H1 (cell line): ENCODE data around the gene TGFB2. TPM values are rescaled to one million over a fixed set of nuclear protein-coding genes. Genes with fewer than 3 reads are reported as not detected.

ENCODE experiments used
- CTCF ChIA-PET: fragments of 300-600 bp; sonication (Branson Sonifier 250); formaldehyde crosslinking; loops from one replicate; lab custom pipeline; 2021; ENCODE audit not compliant: partially characterized antibody; lab: Charles Lee
- POLR2A ChIA-PET: fragments of 300-600 bp; sonication (Branson Sonifier 250); formaldehyde crosslinking; loops from one replicate; lab custom pipeline; 2021; ENCODE audit warnings: inconsistent platforms; ENCODE audit not compliant: partially characterized antibody; lab: Charles Lee
- DNase-seq, 2 experiments: peaks; one replicate each; pipeline versions ENCODE4 v3.0.0 to v3.0.0-alpha.2; 2010 to 2022; ENCODE audit warnings: low spot score in 2 of 2, low read depth in 1 of 2, mixed read lengths in 1 of 2
- FAIRE-seq: peaks from 2 replicates; lab custom pipeline; 2011; peaks lifted over from hg19 to GRCh38; lab: Jason Lieb, UNC
- H2AFZ ChIP-seq: 2 replicates; pipeline ENCODE4 v1.8.1; 2012; ENCODE audit warnings: low read length, inconsistent platforms
- H2AK5ac ChIP-seq: 2 replicates; pipeline ENCODE4 v1.6.1; 2013; ENCODE audit warnings: low read depth, low read length
- H2BK120ac ChIP-seq: replicated peaks from 2 replicates; pipeline ENCODE3; 2013; ENCODE audit warnings: low read depth, low read length, inconsistent platforms
- H2BK12ac ChIP-seq: 2 replicates; pipeline ENCODE4 v1.6.1; 2013; ENCODE audit warnings: low read depth, low read length
- H2BK15ac ChIP-seq: 2 replicates; pipeline ENCODE4 v1.6.1; 2013; ENCODE audit warnings: low read length
- H2BK20ac ChIP-seq: 2 replicates; pipeline ENCODE4 v1.6.1; 2013; ENCODE audit warnings: low read length
- H2BK5ac ChIP-seq: 2 replicates; pipeline ENCODE4 v1.6.1; 2013; ENCODE audit warnings: low read depth, low read length
- H3K14ac ChIP-seq: 2 replicates; pipeline ENCODE4 v1.6.1; 2013; ENCODE audit warnings: inconsistent platforms; ENCODE audit not compliant: insufficient read length
- H3K18ac ChIP-seq: 2 replicates; pipeline ENCODE4 v1.6.1; 2013; ENCODE audit warnings: low read length; ENCODE audit errors: extremely low read depth
- H3K23ac ChIP-seq: 2 replicates; pipeline ENCODE4 v1.6.1; 2013; ENCODE audit warnings: inconsistent platforms; ENCODE audit not compliant: insufficient read length
- H3K23me2 ChIP-seq: 2 replicates; pipeline ENCODE4 v1.6.1; 2013; ENCODE audit warnings: low read depth, low read length
- H3K27ac ChIP-seq: 2 replicates; pipeline ENCODE4 v1.6.1; 2011; ENCODE audit warnings: low read depth, low read length, inconsistent platforms
- H3K27me3 ChIP-seq, 4 experiments: replicated peaks in 1 of 4; 1 replicate in 1 of 4; 2 replicates in 3 of 4; pipeline versions ENCODE4 v1.6.1 to v1.8.1; 2011 to 2013; ENCODE audit warnings: low read length in 3 of 4, mild to moderate bottlenecking in 3 of 4, inconsistent platforms in 2 of 4, mixed read lengths in 2 of 4, moderate library complexity in 1 of 4; ENCODE audit not compliant: control insufficient read depth in 3 of 4, insufficient read depth in 3 of 4; ENCODE audit errors: extremely low read depth in 1 of 4
- H3K36me3 ChIP-seq, 4 experiments: 2 replicates each; pipeline versions ENCODE4 v1.6.1 to v1.8.1; 2011 to 2013; ENCODE audit warnings: mild to moderate bottlenecking in 4 of 4, low read length in 3 of 4, moderate library complexity in 2 of 4, control low read depth in 1 of 4, inconsistent platforms in 1 of 4; ENCODE audit not compliant: insufficient read depth in 4 of 4, control insufficient read depth in 2 of 4
- H3K4ac ChIP-seq: replicated peaks from 2 replicates; pipeline ENCODE3; 2013; ENCODE audit warnings: low read length, low read depth, mixed read lengths, inconsistent platforms; ENCODE audit not compliant: insufficient read length
- H3K4me1 ChIP-seq, 4 experiments: replicated peaks in 1 of 4; 1 replicate in 1 of 4; 2 replicates in 3 of 4; pipeline versions ENCODE4 v1.6.1 to v1.8.1; 2011 to 2013; ENCODE audit warnings: low read length in 3 of 4, inconsistent platforms in 2 of 4, mixed read lengths in 1 of 4; ENCODE audit not compliant: insufficient read depth in 4 of 4, control insufficient read depth in 3 of 4
- H3K4me2 ChIP-seq, 2 experiments: 2 replicates each; pipeline versions ENCODE4 v1.6.1 to v1.8.1; 2011 to 2013; ENCODE audit warnings: low read depth in 2 of 2, low read length in 2 of 2, control low read depth in 1 of 2, inconsistent platforms in 1 of 2, mild to moderate bottlenecking in 1 of 2; ENCODE audit not compliant: insufficient read depth in 1 of 2
- H3K4me3 ChIP-seq, 4 experiments: fragments of 200-600, 300-600 bp in 1 of 4; sonication (generic), shearing (Covaris generic), sonication (Bioruptor Twin) in 1 of 4; 2 replicates each; pipeline versions ENCODE4 v1.5.1 to v1.8.1; 2011 to 2016; ENCODE audit warnings: low read length in 4 of 4, low read depth in 3 of 4, control low read depth in 2 of 4, inconsistent platforms in 2 of 4, mild to moderate bottlenecking in 2 of 4, mixed read lengths in 1 of 4, moderate library complexity in 1 of 4; ENCODE audit not compliant: insufficient read depth in 2 of 4; ENCODE audit errors: extremely low read depth in 1 of 4
- H3K56ac ChIP-seq: replicated peaks from 2 replicates; pipeline ENCODE3; 2013; ENCODE audit warnings: low read depth, mild to moderate bottlenecking, mixed read lengths, low read length, inconsistent platforms; ENCODE audit not compliant: insufficient read length
- H3K79me1 ChIP-seq: 2 replicates; pipeline ENCODE4 v1.6.1; 2013; ENCODE audit warnings: low read depth, low read length, control low read depth
- H3K79me2 ChIP-seq, 2 experiments: 2 replicates each; pipeline versions ENCODE4 v1.6.1 to v1.8.1; 2012 to 2013; ENCODE audit warnings: low read length in 2 of 2, mild to moderate bottlenecking in 2 of 2, inconsistent platforms in 1 of 2; ENCODE audit not compliant: insufficient read depth in 2 of 2, control insufficient read depth in 1 of 2
- H3K9ac ChIP-seq, 4 experiments: replicated peaks in 1 of 4; 1 replicate in 1 of 4; 2 replicates in 3 of 4; pipeline versions ENCODE4 v1.6.1 to v1.8.1; 2011 to 2013; ENCODE audit warnings: low read depth in 3 of 4, low read length in 3 of 4, control low read depth in 2 of 4, mild to moderate bottlenecking in 2 of 4, moderate library complexity in 2 of 4, inconsistent platforms in 1 of 4; ENCODE audit errors: extremely low read depth in 1 of 4
- H3K9me3 ChIP-seq, 2 experiments: 2 replicates each; pipeline versions ENCODE4 v1.6.1 to v1.8.1; 2012 to 2013; ENCODE audit warnings: mild to moderate bottlenecking in 2 of 2, moderate library complexity in 2 of 2, control low read depth in 1 of 2, inconsistent platforms in 1 of 2, low read depth in 1 of 2, low read length in 1 of 2, mixed read lengths in 1 of 2; ENCODE audit not compliant: insufficient read depth in 2 of 2
- H4K20me1 ChIP-seq, 2 experiments: replicated peaks in 1 of 2; 2 replicates each; pipeline versions ENCODE3 to v1.8.1; 2011 to 2013; ENCODE audit warnings: inconsistent platforms in 2 of 2, low read length in 2 of 2, mild to moderate bottlenecking in 1 of 2; ENCODE audit not compliant: insufficient read depth in 2 of 2, control insufficient read depth in 1 of 2
- H4K5ac ChIP-seq: 2 replicates; pipeline ENCODE4 v1.6.1; 2013; ENCODE audit warnings: low read length, low read depth, mixed read lengths, inconsistent platforms; ENCODE audit not compliant: insufficient read length
- H4K8ac ChIP-seq: 2 replicates; pipeline ENCODE4 v1.8.0; 2013; ENCODE audit warnings: mild to moderate bottlenecking, moderate library complexity, low read length, inconsistent platforms; ENCODE audit not compliant: insufficient read depth; ENCODE audit errors: extremely low read depth
- H4K91ac ChIP-seq: replicated peaks from 2 replicates; pipeline ENCODE3; 2013; ENCODE audit warnings: low read length, mixed read lengths, inconsistent platforms; ENCODE audit not compliant: insufficient read length
- CEBPB ChIP-seq: IDR thresholded peaks from 2 replicates; pipeline ENCODE4 v1.6.1; 2012; ENCODE audit warnings: low read depth, low read length
- GTF2F1 ChIP-seq: IDR thresholded peaks from 2 replicates; pipeline ENCODE4 v1.6.1; 2012; ENCODE audit warnings: low read depth, low read length, improper control_type of control experiment, borderline replicate concordance
- HDAC2 ChIP-seq, 2 experiments: fragments of 300-600 bp in 1 of 2; sonication (generic) in 1 of 2; IDR thresholded peaks; 2 replicates each; pipeline ENCODE4 v1.6.1; 2011 to 2012; ENCODE audit warnings: low read depth in 2 of 2, low read length in 2 of 2, mild to moderate bottlenecking in 2 of 2, moderate library complexity in 2 of 2, borderline replicate concordance in 1 of 2, inconsistent platforms in 1 of 2
- RNF2 ChIP-seq: fragments of 200-900, 300-1000 bp; sonication (generic); IDR thresholded peaks from 2 replicates; pipeline ENCODE4 v1.7.1; 2016; ENCODE audit warnings: borderline replicate concordance, low read depth, mild to moderate bottlenecking, antibody characterized with exemption, low read length; ENCODE audit not compliant: poor library complexity, severe bottlenecking; ENCODE audit errors: missing control alignments
- TBP ChIP-seq: IDR thresholded peaks from 2 replicates; pipeline ENCODE4 v1.6.1; 2011; ENCODE audit warnings: low read depth, low read length, improper control_type of control experiment
- YY1 ChIP-seq: IDR thresholded peaks from 2 replicates; pipeline ENCODE4 v1.6.1; 2011; ENCODE audit warnings: low read depth, mild to moderate bottlenecking, low read length
- WGBS, 2 experiments: shearing (Covaris generic) in 1 of 2; methylation state at CpG; one replicate each; pipeline versions ENCODE4 v1.1.6 to v1.1.7; 2013 to 2015; ENCODE audit warnings: low lambda C conversion rate in 2 of 2, mixed read lengths in 2 of 2, inconsistent platforms in 1 of 2, low coverage in 1 of 2, missing lambda C conversion rate in 1 of 2; ENCODE audit not compliant: insufficient replicate concordance in 2 of 2, insufficient coverage in 1 of 2, insufficient read length in 1 of 2; ENCODE audit errors: extremely low coverage in 1 of 2, missing lambda C conversion rate in 1 of 2; 5-methylcytosine and 5-hydroxymethylcytosine counted together
- polyA plus RNA-seq, 7 experiments: library from polyadenylated mRNA; depleted of rRNA in 3 of 7; stranded (reverse) in 5 of 7; unstranded in 2 of 7; fragments of >200 nt in 5 of 7; fragments of 200-250 nt in 2 of 7; gene quantifications; 1 replicate in 5 of 7; 2 replicates in 1 of 7; 4 replicates in 1 of 7; pipeline versions ENCODE4 v1.2.1 to v1.2.3, GENCODE V29; 2011 to 2013; ENCODE audit warnings: missing spikeins in 2 of 7, mixed read lengths in 2 of 7
- total RNA-seq: library from RNA; stranded (reverse); fragmentation: NEBNext Ultra II Directional; extraction: Animal tissue kit (Norgen Biotek cat#: 25700); gene quantifications from 2 replicates; pipeline ENCODE4 v1.2.1, GENCODE V29; 2021

The TGFB2 gene
- total and polyA plus RNA-seq, 2 of the 8 experiments (the other 6 are each of a cell fraction or from before 2014, with no cell fraction given): 0.26 to 0.84 TPM

GRCh38 chr1:218397752-218398339 lies 52.7 kb downstream of the TGFB2 start:
- Histone ChIP-seq H3K9ac (no peak overlapping the region), H3K23ac (no peak overlapping the region), H3K36me3 (no peaks in the 10 kb centered on the region), H2AK5ac (no peak overlapping the region), H2BK20ac (no peak overlapping the region), H3K4me1 (peaks cover 0 to 8% (median 0%) of the 10 kb centered on the region in 4 experiments; a peak in 1 of 7 replicates), H3K4me3 (no peak overlapping the region), H3K79me2 (no peaks in the 10 kb centered on the region), H2BK12ac (no peak overlapping the region), H4K5ac (no peak overlapping the region), H2BK120ac (no peak overlapping the region), H4K91ac (no peak overlapping the region), H3K23me2 (no peaks in the 10 kb centered on the region), H2AFZ (0 out of 2 replicates have a peak overlapping the region, but pooled peaks have one; percentile 29), H2BK5ac (no peak overlapping the region), H3K27ac (no peak overlapping the region), H2BK15ac (no peak overlapping the region), H3K9me3 (no peaks in the 10 kb centered on the region), H3K4me2 (no peak overlapping the region), H3K14ac (no peak overlapping the region), H3K79me1 (no peaks in the 10 kb centered on the region), H4K20me1 (no peaks in the 10 kb centered on the region), H3K4ac (no peak overlapping the region), H3K18ac (no peak overlapping the region), H3K56ac (no peak overlapping the region), H4K8ac (no peak overlapping the region), H3K27me3 (no peaks in the 10 kb centered on the region)
- POLR2A ChIA-PET: no interaction called here
- CTCF ChIA-PET: interaction anchor here (0.8 to 2.2 kb wide), 3 partner anchors 12 to 44 kb away, joined by 3 to 6 read pairs (median 5); no protein-coding TSS in a partner anchor
- FAIRE-seq (no peak), DNase-seq (no peak)
- WGBS, 2 experiments: 92% methylated on average over 8 of the region's 8 CpGs; no CpG with 5 or more reads in 1 of the 2 experiments
- TF ChIP-seq TBP (no peak), GTF2F1 (no peak), CEBPB (no peak), RNF2 (no peak), HDAC2 (IDR thresholded peaks at IDR 0.05; ENCODE audit: borderline replicate concordance in 1 of 2, low read depth in 2 of 2, low read length in 2 of 2) (no peak), YY1 (no peak)
